Measurements from ENCODE around the gene RBX1. TPM values are rescaled to one million over a fixed set of nuclear protein-coding genes. Genes with fewer than 3 reads are reported as not detected.

RBX1 gene
- total RNA-seq, 2 donors from 2014 or later: 64.1 to 64.6 TPM

DNA sequence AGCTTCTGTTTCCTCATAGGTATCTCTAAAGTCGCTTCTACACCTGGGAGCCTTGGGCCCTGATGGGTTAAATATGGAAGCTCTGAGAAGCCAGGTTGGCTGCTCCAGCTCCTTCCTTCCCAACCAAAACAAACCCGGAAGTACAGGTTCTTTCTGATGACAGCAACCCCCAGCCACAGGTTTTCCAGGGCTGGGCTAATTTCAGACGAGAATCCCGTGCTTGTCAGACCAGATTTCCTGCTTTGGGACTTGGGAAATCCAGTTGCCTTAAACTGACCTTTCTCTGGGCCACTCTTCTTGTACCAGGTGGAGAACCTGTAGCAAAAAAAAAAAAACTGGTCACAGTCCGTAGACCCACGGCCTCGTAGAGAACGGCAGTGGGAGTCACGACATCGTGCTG lies 51.9 kb downstream of the RBX1 start:
- no peaks in the 10 kb centered on the region for H3K27me3 ChIP-seq (ENCODE audit: control insufficient read depth, insufficient read depth, low read length, poor library complexity, severe bottlenecking)
- no peaks in the 10 kb centered on the region for H3K36me3 ChIP-seq (ENCODE audit: control insufficient read depth, insufficient read depth, low read length)
- 77 to 94% methylated on average over 5 to 10 of the region's 10 CpGs for WGBS, 2 experiments (ENCODE audit: insufficient coverage in 1 of 2, insufficient read length in 1 of 2)
- H3K4me1 ChIP-seq (ENCODE audit: control insufficient read depth, insufficient read depth, low read length): no peaks in the 10 kb centered on the region
- H3K36me3 Mint-ChIP-seq (ENCODE audit: low read depth): no peaks in the 10 kb centered on the region
- H3K4me1 Mint-ChIP-seq: peaks cover 4% of the 10 kb centered on the region
- no peak overlapping the region for H3K27ac ChIP-seq (ENCODE audit: low read depth, low read length)
- no peaks in the 10 kb centered on the region for H3K9me3 Mint-ChIP-seq
- H3K9me3 ChIP-seq (ENCODE audit: control insufficient read depth, low read length): no peaks in the 10 kb centered on the region
- H3K4me3 ChIP-seq (ENCODE audit: low read length): no peak overlapping the region
- no peak for DNase-seq
- TF ChIP-seq, protein P1, sequence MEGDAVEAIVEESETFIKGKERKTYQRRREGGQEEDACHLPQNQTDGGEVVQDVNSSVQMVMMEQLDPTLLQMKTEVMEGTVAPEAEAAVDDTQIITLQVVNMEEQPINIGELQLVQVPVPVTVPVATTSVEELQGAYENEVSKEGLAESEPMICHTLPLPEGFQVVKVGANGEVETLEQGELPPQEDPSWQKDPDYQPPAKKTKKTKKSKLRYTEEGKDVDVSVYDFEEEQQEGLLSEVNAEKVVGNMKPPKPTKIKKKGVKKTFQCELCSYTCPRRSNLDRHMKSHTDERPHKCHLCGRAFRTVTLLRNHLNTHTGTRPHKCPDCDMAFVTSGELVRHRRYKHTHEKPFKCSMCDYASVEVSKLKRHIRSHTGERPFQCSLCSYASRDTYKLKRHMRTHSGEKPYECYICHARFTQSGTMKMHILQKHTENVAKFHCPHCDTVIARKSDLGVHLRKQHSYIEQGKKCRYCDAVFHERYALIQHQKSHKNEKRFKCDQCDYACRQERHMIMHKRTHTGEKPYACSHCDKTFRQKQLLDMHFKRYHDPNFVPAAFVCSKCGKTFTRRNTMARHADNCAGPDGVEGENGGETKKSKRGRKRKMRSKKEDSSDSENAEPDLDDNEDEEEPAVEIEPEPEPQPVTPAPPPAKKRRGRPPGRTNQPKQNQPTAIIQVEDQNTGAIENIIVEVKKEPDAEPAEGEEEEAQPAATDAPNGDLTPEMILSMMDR (conservative IDR thresholded peaks at IDR 0.05): no peak
- H3K4me3 Mint-ChIP-seq: no peak overlapping the region
- no peak overlapping the region for H3K9ac ChIP-seq (ENCODE audit: extremely low read depth, low read length, poor library complexity, severe bottlenecking)
- H3K27me3 Mint-ChIP-seq (ENCODE audit: insufficient read depth): no peaks in the 10 kb centered on the region
- no peak overlapping the region for H3K27ac Mint-ChIP-seq

DNA sequence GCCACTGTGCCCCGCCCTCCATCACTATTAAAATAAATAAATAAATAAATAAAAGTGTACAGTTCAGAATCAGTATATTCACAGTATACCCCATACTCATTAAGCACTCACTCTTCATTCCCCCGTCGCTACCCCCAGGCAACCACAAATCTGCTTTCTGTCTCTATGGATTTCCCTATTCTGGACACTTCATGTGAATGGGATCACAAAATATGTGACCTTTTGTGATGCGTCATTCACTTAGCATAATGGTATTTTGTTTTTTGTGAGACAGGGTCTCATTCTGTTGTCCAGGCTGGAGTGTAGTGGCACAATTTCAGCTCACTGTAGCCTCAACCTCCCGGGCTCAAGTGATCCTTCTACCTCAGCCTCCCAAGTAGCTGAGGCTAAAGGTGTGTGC lies 52.8 kb downstream of the RBX1 start:
- Mint-ChIP-seq H3K4me3 (no peak overlapping the region), H3K36me3 (ENCODE audit: low read depth) (no peaks in the 10 kb centered on the region), H3K4me1 (peaks cover 4% of the 10 kb centered on the region), H3K27ac (no peak overlapping the region), H3K27me3 (ENCODE audit: insufficient read depth) (no peaks in the 10 kb centered on the region), H3K9me3 (no peaks in the 10 kb centered on the region)
- no peak overlapping the region for H3K9ac ChIP-seq (ENCODE audit: extremely low read depth, low read length, poor library complexity, severe bottlenecking)
- H3K27ac ChIP-seq (ENCODE audit: low read depth, low read length): no peak overlapping the region
- no peaks in the 10 kb centered on the region for H3K36me3 ChIP-seq (ENCODE audit: control insufficient read depth, insufficient read depth, low read length)
- no peak overlapping the region for H3K4me3 ChIP-seq (ENCODE audit: low read length)
- DNase-seq: no peak
- H3K4me1 ChIP-seq (ENCODE audit: control insufficient read depth, insufficient read depth, low read length): no peaks in the 10 kb centered on the region
- WGBS, 2 experiments (ENCODE audit: insufficient coverage in 1 of 2, insufficient read length in 1 of 2): 91 to 96% methylated on average over 4 of the region's 5 CpGs
- TF ChIP-seq, protein P1 (conservative IDR thresholded peaks at IDR 0.05): no peak
- no peaks in the 10 kb centered on the region for H3K9me3 ChIP-seq (ENCODE audit: control insufficient read depth, low read length)
- no peaks in the 10 kb centered on the region for H3K27me3 ChIP-seq (ENCODE audit: control insufficient read depth, insufficient read depth, low read length, poor library complexity, severe bottlenecking)

DNA sequence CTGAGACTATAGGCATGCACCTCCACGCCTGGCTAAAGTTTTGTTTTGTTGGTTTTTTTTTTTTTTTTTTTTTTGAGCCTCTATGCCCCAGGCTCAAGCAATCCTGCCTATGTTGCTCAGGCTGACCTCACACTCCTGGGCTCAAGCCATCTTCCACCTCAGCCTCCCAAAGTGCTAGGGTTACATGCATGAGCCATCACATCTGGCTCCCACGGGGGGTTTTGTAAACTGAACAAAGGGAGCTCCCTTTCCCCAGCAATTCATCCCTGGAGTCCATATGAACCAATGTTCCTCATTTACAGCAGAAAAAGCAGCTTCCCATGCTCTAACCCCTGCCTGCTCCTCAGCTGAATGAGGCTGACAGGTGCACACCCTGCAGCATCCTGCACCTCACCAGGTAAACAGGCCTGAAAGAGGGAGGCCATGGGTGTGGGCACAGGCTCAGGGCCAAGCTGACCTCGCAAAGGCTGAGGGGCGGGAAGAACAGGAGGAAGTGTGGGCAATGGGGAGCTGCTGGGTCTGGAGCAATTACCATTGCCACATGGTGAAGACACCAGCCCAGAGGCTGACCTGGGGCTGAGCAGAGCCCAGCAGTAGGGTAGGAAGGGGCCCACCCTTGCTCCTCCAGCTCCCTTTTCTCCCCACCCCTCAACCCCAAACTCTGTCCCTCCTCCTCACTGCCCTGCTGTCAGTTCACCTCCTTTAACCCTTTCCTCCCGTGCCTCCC lies 58.2 kb downstream of the RBX1 start:
- Histone ChIP-seq H3K4me3 (ENCODE audit: low read length) (no peak overlapping the region), H3K9me3 (ENCODE audit: control insufficient read depth, low read length) (no peaks in the 10 kb centered on the region), H3K27me3 (ENCODE audit: control insufficient read depth, insufficient read depth, low read length, poor library complexity, severe bottlenecking) (no peaks in the 10 kb centered on the region), H3K9ac (ENCODE audit: extremely low read depth, low read length, poor library complexity, severe bottlenecking) (no peak overlapping the region), H3K36me3 (ENCODE audit: control insufficient read depth, insufficient read depth, low read length) (no peaks in the 10 kb centered on the region), H3K4me1 (ENCODE audit: control insufficient read depth, insufficient read depth, low read length) (no peaks in the 10 kb centered on the region), H3K27ac (ENCODE audit: low read depth, low read length) (no peak overlapping the region)
- Mint-ChIP-seq H3K4me1 (no peaks in the 10 kb centered on the region), H3K27ac (no peak overlapping the region), H3K9me3 (no peaks in the 10 kb centered on the region), H3K27me3 (ENCODE audit: insufficient read depth) (no peaks in the 10 kb centered on the region), H3K4me3 (no peak overlapping the region), H3K36me3 (ENCODE audit: low read depth) (no peaks in the 10 kb centered on the region)
- 68% methylated on average over 5 of the region's 5 CpGs; no CpG with 5 or more reads in 1 of the 2 experiments for WGBS, 2 experiments (ENCODE audit: insufficient coverage in 1 of 2, insufficient read length in 1 of 2)
- TF ChIP-seq, protein P1 (conservative IDR thresholded peaks at IDR 0.05): no peak
- DNase-seq: no peak
